Trophoblast cell (in vitro differentiated cells and primary cell): Measurements from ENCODE around the gene FAM24A.

Experiments
- DNase-seq, 2 donors: peaks; one replicate each; pipeline ENCODE4 v3.0.0-alpha.2; 2016
- H2AFZ ChIP-seq: 2 replicates; pipeline ENCODE4 v1.6.1; 2013; ENCODE audit warnings: low read length, moderate library complexity, mild to moderate bottlenecking; ENCODE audit not compliant: insufficient read depth, poor library complexity
- H2AK5ac ChIP-seq: 2 replicates; pipeline ENCODE4 v1.6.1; 2013; ENCODE audit warnings: mild to moderate bottlenecking, low read length
- H2BK120ac ChIP-seq: 2 replicates; pipeline ENCODE4 v1.6.1; 2013; ENCODE audit warnings: low read length, mild to moderate bottlenecking, moderate library complexity; ENCODE audit not compliant: insufficient read depth, poor library complexity
- H2BK12ac ChIP-seq: 2 replicates; pipeline ENCODE4 v1.6.1; 2013; ENCODE audit warnings: mild to moderate bottlenecking, low read length, moderate library complexity
- H2BK5ac ChIP-seq: 2 replicates; pipeline ENCODE4 v1.6.1; 2013; ENCODE audit warnings: low read length, low read depth, moderate library complexity, mild to moderate bottlenecking; ENCODE audit not compliant: poor library complexity
- H3K14ac ChIP-seq: 2 replicates; pipeline ENCODE4 v1.6.1; 2013; ENCODE audit warnings: mild to moderate bottlenecking, low read length
- H3K18ac ChIP-seq: 2 replicates; pipeline ENCODE4 v1.6.1; 2013; ENCODE audit warnings: mild to moderate bottlenecking, low read length
- H3K23ac ChIP-seq: 2 replicates; pipeline ENCODE4 v1.6.1; 2013; ENCODE audit warnings: low read length
- H3K27ac ChIP-seq: 2 replicates; pipeline ENCODE4 v1.5.1; 2013; ENCODE audit warnings: low read depth, mild to moderate bottlenecking, inconsistent platforms, low read length, moderate library complexity
- H3K27me3 ChIP-seq: 2 replicates; pipeline ENCODE4 v1.6.1; 2013; ENCODE audit warnings: inconsistent platforms, mild to moderate bottlenecking, low read length, moderate library complexity; ENCODE audit not compliant: insufficient read depth
- H3K36me3 ChIP-seq, 2 experiments: 1 replicate in 1 of 2; 2 replicates in 1 of 2; pipeline ENCODE4 v1.6.1; 2013; ENCODE audit warnings: low read length in 2 of 2, mild to moderate bottlenecking in 2 of 2, moderate library complexity in 1 of 2; ENCODE audit not compliant: insufficient read depth in 2 of 2, control insufficient read depth in 1 of 2
- H3K4ac ChIP-seq: 2 replicates; pipeline ENCODE4 v1.6.1; 2013; ENCODE audit warnings: low read depth, mild to moderate bottlenecking, low read length, moderate library complexity
- H3K4me1 ChIP-seq, 2 experiments: 1 replicate in 1 of 2; 2 replicates in 1 of 2; pipeline ENCODE4 v1.6.1; 2013; ENCODE audit warnings: low read length in 2 of 2, mild to moderate bottlenecking in 2 of 2, moderate library complexity in 1 of 2; ENCODE audit not compliant: insufficient read depth in 2 of 2, control insufficient read depth in 1 of 2
- H3K4me2 ChIP-seq: 2 replicates; pipeline ENCODE4 v1.6.1; 2013; ENCODE audit warnings: inconsistent platforms, mild to moderate bottlenecking, low read length, moderate library complexity
- H3K4me3 ChIP-seq: 2 replicates; pipeline ENCODE4 v1.5.1; 2013; ENCODE audit warnings: mild to moderate bottlenecking, low read depth, low read length, inconsistent platforms
- H3K79me1 ChIP-seq: one replicate; pipeline ENCODE4 v1.6.1; 2013; ENCODE audit warnings: low read length
- H3K79me2 ChIP-seq: 2 replicates; pipeline ENCODE4 v1.6.1; 2013; ENCODE audit warnings: low read length, mild to moderate bottlenecking; ENCODE audit not compliant: control insufficient read depth, insufficient read depth, poor library complexity
- H3K9ac ChIP-seq: 2 replicates; pipeline ENCODE4 v1.6.1; 2013; ENCODE audit warnings: mild to moderate bottlenecking, low read length
- H3K9me3 ChIP-seq: 2 replicates; pipeline ENCODE4 v1.6.1; 2013; ENCODE audit warnings: low read depth, mild to moderate bottlenecking, control low read depth, inconsistent platforms, low read length; ENCODE audit not compliant: insufficient read depth
- H4K12ac ChIP-seq: 2 replicates; pipeline ENCODE4 v1.6.1; 2013; ENCODE audit warnings: low read depth, mild to moderate bottlenecking, low read length, moderate library complexity
- H4K8ac ChIP-seq: 2 replicates; pipeline ENCODE4 v1.6.1; 2013; ENCODE audit warnings: low read depth, mild to moderate bottlenecking, low read length, moderate library complexity
- H4K91ac ChIP-seq: one replicate; pipeline ENCODE4 v1.6.1; 2013; ENCODE audit warnings: low read depth, mild to moderate bottlenecking, low read length, moderate library complexity
- WGBS: extraction: QIAGEN DNeasy Blood & Tissue Kit; methylation state at CpG from one replicate; pipeline ENCODE4 v1.1.7; 2013; ENCODE audit warnings: missing lambda C conversion rate; ENCODE audit not compliant: insufficient read length, insufficient coverage; ENCODE audit errors: extremely low coverage; 5-methylcytosine and 5-hydroxymethylcytosine counted together

FAM24A gene

DNA sequence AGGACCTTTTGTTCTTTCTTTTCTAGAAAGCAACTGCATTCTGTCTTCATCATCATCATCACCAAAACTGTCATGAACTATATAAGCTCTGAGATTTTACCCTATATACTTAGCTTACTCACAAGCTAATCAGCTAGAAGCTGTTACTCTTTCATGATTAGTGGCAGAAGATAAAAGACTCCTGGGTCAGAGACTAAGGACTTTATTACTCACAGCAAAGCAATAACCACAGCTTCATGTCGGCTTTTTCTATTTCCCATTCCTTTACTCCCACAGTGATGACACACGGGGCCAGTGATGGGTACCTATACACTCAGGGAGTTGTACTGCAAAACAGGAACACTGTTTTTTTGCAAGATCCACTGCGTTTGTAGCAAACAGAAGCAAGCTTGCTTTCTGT, 52.0 kb downstream of the FAM24A start:
- Histone ChIP-seq H3K4ac (no peak overlapping the region), H3K4me3 (no peak overlapping the region), H3K27ac (no peak overlapping the region), H3K9ac (no peak overlapping the region), H3K14ac (no peak overlapping the region), H2BK12ac (no peak overlapping the region), H3K9me3 (peaks cover 4% of the 10 kb centered on the region), H2AFZ (no peak overlapping the region), H3K79me1 (no peaks in the 10 kb centered on the region), H4K12ac (no peak overlapping the region), H3K36me3 (no peaks in the 10 kb centered on the region), H3K4me2 (no peak overlapping the region), H4K8ac (no peak overlapping the region), H3K27me3 (no peaks in the 10 kb centered on the region), H3K23ac (no peak overlapping the region), H3K18ac (no peak overlapping the region), H2BK120ac (no peak overlapping the region), H3K4me1 (no peaks in the 10 kb centered on the region), H2BK5ac (no peak overlapping the region), H4K91ac (no peak overlapping the region), H2AK5ac (no peak overlapping the region), H3K79me2 (no peaks in the 10 kb centered on the region)
- no peak for DNase-seq
- no CpG with 5 or more reads among the region's 3 CpGs for WGBS
